GOT3 (cell line): Measurements from ENCODE around the gene LRRC23.

Experiments used
- DNase-seq: peaks from one replicate; lab custom pipeline; 2025; ENCODE audit warnings: mixed read lengths; lab: John Stamatoyannopoulos, UW

Gene LRRC23

DNA sequence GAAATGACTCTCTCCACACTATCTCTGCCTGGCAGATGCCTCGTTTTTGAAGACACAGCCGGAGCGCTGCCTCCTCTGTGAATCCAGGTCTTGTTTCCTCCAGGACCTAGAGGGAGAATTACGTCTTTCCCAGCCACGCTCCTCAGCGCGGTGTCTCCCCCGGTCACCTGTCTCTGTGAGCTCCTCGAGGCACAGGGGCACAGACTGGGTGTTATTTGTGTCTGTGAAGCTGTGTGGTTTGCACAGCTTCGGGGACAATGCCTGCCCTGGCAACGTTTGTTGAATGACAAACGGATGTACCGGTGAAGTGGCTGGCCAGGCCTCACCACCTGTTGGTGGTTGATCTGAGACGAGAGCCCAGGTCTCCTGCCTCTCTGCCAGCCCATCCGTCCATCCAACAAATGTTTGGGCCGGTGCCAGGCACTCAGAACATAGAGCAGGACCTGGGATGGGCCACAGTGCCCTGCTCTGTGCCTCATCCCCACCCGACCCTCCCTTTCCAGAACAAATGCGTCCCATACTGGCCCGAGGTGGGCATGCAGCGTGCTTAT, 52.6 kb downstream of the LRRC23 start:
- no peak for DNase-seq

GRCh38 chr12:6957741-6958608, 53.4 kb downstream of the LRRC23 start:
- no peak for DNase-seq

DNA sequence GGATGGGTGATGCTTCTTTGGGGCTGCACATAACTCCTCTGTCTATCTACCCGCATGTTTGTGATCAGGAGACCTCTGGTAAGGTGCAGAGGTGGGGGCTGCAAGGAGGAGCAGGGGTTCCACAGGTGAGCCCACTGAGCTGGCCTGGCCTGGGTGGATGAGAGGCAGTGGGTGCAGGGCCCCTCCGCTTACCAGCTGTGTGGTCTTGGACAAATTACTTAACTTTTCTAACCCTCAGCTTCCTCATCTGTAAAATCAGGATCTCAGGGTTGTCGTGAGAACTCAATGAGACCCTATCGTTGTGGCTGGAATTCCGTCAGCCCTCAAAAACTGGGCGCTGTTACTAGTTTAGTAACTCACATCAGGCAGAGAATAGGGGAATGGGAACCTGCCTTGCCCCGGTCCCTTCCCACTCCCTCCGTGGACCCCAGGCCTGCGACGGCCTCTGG, 54.0 kb downstream of the LRRC23 start:
- no peak for DNase-seq

DNA sequence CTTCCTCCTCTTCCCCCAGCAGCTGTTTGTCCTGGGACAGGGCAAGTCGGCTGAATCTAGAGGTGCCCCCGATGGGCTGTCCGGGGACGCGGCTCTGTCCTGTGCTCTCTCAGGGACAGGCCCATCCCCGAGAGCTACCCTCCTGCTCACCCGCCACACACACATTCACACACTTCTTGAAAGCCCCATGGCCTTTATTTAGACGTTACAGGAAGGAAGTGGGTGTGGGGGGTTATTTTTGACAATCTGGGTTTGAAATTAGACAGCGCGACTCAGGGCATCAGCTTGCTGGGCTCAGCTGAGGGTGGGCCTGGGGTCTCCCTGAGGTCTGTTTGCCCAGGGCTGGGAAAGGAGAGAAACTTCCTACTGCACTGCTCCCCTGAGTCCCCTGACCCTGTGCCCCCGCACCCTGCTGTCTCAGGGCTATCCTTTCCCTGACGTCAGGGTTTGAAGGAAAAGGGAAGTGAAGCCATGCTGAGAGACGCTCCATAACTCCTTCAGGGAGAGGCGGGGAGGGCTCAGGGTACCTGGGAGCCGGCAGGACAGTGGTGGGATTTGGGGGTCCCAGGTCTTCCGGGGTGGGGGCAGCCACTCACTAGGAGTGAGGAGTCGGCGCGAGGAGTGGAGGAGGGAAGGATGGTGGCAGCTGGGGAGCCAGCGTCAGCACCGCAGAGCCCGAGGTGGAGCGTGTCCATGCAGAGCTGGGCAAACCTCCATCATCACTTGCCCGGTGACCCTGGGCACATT, 54.6 kb downstream of the LRRC23 start:
- DNase-seq = no peak

DNA sequence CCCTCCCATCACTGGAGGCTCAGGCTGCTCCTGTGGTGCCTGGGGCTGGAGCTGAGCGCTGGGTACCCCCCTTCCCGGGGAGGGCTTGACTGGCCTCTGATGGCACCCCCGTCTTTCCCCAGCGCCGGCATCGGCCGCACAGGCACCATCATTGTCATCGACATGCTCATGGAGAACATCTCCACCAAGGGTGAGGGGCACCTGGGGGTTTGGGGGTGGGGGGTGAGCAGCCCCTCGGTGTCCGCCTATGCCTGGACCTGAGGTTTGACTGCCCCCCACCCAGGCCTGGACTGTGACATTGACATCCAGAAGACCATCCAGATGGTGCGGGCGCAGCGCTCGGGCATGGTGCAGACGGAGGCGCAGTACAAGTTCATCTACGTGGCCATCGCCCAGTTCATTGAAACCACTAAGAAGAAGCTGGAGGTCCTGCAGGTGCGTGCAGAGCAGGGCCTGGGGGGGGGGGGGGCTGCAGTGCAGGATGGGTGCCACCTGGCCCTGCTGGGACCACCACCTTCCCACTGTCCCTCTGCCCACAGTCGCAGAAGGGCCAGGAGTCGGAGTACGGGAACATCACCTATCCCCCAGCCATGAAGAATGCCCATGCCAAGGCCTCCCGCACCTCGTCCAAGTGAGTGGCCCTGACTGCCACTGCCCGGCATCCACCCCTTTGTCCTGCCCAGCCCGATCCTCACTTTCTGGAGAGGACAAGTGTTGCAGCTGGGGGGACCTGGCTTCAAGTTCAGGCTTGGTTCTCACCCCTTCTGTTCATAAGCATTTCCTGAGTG, 55.4 kb downstream of the LRRC23 start:
- no peak for DNase-seq

GRCh38 chr12:6960593-6961277, 56.1 kb downstream of the LRRC23 start:
- DNase-seq = no peak

- peak; percentile 11 for DNase-seq
These were observed 56.7 kb downstream of the LRRC23 start for GRCh38 chr12:6961278-6961694.

DNA sequence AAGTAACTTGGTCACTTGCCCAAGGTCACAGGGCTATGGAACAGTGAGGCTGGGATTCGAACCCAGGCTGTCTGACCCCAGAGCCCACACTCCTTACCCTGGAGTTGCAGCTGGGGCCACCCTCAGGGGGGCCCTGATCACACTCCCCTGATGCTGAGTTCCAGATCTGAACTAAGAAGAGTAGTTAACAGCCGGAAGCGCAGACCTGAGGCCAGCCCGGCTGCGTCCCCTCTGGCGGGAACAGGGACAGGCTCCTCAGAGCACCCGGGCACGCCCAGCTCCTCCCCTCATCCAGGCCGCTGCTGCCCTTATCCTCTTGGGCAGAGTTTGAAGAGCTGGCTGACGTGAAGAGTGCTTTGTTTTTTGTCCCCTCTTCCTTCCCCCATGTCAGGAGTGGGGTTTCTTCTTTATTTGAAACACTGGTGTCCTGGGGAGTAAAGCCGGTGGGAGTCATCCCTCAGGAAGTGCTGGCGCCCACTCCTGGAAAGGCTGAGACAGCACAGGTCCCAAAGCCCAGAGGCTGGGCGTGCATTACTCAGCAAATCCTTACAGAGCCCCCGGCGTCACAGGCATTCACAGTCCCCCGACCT, 57.2 kb downstream of the LRRC23 start:
- DNase-seq = no peak

- no peak for DNase-seq
These were observed 57.8 kb downstream of the LRRC23 start for GRCh38 chr12:6962285-6963015.

GRCh38 chr12:6963016-6963731, 58.6 kb downstream of the LRRC23 start:
- DNase-seq = no peak
